NCI-H526 (cell line): ENCODE data around the gene IQCK.
"Not testable (repeated sequence)": the region's sequence is repeated elsewhere in the genome, so short reads cannot be mapped to it uniquely, and the experiment has no call there.

ENCODE experiments used
- DNase-seq, 2 experiments: peaks; one replicate each; lab custom pipeline; 2025; lab: John Stamatoyannopoulos, UW

The IQCK gene

DNA sequence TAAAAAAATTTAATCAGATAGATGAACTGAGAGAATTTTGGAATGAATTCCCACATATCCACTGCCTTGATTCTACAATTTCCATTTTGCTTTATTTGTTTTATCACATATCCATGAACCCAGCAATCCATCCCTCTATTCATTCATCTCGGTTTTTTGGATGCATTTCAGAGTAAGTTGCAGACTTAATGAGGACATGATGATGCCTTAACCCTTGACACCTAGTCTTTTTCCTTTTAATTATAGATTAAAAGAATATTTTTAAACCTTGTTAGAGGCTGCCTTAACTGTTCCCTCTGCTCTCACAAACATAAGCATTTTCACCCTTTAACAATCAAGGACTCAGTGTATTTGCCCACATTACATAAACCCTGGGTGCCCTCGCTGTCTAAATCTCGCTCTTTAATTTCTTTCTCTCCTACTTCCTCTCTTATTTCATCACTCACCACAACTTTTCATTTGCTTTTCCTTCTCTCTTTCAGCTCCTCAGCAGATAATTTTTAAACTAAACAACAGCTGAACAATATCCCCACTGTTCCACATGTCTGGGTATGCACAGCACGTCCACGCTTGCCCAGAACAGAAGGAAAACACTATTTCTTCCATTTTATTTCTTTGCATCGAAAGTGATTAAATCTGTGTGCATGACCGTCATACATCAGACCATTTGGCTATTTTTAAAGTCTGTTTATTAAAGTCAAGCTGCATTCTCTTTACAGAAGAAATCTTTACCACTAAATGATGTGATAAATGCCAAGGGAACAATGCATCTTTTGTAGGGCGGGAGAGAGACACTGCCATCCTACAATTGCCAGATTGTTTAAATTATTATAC is 39.9 kb downstream of the IQCK start:
- DNase-seq = peak; percentile 67 to 70

DNA sequence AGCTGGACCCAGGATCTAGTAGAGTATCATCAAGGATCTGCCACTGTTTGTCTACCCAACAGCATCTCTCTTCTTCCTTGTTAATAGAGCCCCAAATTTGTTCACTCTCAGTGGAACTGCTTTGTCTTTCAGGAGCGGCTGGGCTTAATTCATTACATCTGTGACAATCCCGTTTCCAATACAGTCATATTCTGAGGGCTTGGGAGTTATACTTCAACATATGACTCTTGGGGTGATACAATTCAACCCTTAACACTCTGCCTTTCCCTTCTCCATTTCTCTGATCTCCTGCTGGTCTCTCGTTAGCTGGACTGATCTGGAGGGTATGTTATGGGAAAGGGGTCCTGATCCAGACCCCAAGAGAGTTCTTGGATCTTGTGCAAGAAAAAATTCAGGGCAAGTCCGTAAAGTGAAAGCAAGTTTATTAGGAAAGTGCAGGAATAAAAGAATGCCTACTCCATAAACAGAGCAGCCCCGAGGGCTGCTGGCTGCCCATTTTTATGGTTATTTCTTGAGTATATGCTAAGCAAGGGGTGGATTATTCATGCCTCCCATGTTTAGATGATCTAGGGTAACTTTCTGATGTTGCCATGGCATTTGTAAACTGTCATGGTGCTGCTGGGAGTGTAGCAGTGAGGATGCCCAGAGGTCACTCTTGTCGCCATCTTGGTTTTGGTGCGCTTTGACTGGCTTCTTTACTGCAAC is 42.4 kb downstream of the IQCK start:
- no peak for DNase-seq

DNA sequence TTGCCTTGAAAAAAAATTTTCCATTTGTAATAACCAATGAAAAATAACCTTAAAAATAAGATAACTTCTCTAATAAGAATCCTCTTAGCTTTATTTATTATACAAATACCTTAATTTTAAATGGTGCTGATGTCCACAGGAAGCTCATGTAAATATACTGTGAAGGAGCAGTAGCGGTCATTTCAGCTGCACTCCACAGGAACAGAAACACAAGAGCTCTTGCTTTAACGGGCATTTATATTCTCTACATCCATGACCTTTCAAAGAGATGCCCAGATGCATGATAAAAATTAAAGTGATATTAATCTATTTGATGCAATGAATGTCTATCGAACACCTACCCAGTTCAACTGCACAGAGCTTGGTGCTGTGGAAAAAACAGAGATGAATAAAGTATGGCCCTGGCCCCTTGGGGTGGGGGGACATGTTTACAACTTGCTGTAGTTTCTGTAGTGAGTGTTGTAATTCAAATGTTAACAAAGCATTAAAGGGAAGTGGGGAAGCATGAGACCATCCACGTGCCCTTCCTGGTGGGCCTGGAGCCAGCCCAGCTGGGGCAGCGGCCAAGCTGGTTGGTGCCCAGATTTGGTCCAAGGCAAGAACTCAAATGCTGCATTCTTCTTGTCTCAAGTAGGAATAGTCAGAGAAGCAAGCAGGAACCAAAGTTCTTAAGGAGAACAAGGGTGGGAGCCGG is 47.9 kb downstream of the IQCK start:
- no peak for DNase-seq

DNA sequence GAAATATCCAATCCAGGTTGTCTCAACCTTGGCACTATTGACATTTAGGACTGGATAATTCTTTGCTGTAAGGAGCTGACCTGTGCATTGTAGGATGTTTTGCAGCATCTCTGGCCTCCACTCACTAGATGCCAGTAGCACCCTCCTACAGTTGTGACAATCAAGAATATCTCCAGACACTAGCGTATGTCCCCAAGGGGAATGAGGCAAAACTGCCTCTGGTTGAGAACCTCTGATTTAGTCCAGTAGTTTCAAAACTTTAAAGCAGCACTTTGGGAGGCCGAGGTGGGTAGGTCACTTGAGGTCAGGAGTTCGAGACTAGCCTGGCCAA is 48.4 kb downstream of the IQCK start:
- no peak for DNase-seq

DNA sequence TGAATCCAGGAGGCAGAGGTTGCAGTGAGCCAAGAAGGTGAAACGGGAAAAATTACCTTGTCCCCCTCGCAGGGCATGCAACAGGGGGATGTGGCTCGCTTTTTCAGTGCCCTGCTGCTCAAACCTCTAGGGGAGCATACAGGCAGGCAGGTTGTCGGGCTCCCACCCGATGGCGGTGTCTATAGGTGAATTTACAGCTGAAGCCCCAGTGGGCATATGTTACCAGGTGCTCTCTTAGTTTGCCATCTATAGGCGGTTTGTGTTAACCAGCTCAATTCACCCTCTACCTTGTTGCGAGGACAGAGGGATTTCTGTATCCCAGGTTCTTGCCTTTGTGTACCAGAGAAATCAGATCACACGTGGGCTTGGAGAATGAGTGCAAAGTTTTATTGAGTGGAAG is 48.9 kb downstream of the IQCK start:
- no peak for DNase-seq

DNA sequence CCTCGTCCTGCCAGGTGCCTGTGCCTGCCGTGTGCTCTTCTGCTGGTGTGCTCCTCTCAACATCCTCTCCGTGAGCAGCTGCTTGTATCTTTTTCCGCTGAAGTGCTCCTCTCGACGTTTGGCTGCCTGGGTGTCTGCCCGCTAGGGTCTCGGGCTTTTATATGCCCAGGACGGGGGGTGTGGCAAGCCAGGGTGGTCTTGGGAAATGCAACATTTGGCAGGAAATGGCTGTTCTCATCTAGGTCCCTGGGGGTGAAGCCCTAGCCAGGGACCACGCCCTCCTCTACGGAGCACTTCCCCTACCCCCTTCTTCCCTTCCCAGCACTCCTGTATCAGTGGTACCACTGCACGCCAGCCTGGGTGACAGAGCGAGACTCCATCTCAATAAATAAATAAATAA is 49.4 kb downstream of the IQCK start:
- DNase-seq = no peak

DNA sequence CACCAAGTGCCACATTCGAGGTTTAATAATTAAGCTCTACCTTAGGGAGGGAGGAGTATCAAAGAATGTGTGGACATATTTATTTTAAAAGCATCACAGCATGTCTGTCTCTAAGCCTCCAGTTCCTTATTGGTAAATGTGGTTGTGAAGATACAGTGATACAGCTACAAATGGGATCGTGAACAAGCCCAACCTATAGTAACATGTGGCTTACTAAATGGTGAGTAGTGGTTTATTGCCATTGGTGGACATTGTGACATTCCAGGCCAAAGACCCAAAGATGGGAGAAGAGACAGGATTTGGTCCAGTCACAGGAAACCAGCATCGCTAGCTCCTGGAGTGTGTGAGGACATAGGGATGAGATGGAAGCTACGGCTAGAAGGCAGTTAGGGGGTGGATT is 51.2 kb downstream of the IQCK start:
- no peak for DNase-seq

DNA sequence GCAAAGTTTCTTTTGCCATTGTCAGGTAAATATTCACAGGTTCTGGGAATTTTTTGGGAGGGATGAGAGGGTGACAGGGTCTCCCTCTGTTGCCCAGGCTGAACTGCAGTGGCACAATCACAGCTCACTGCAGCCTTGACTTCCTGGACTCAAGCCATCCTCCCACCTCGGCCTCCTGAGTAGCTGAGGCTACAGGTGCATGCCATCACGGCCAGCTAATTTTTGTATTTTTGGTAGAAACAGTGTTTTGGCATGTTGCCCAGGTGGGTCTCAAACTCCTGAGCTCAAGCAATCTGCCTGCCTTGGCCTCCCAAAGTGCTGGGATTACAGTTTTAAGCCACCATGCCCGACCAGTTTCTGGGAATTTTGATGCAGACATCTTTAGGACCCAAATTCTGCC is 53.0 kb downstream of the IQCK start:
- no peak for DNase-seq

DNA sequence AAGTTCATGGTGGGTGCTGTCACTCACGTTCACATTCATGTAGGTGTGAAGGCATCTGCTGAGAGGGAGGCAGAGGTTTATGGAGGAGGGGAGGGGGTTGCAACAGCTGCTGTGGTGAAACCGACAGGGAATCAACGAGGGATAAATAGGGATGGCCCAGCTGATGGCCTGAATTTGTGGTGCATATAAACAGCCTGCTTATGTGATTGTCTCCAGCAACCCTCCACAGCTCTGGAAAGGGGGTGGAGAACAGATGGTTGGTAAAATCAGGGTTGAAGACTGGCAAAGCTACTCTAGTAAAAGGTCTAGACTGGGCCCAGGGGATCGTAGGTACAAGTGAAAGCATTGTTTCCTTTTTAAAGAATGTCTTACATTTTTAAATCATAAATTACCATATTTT is 53.7 kb downstream of the IQCK start:
- DNase-seq = no peak

DNA sequence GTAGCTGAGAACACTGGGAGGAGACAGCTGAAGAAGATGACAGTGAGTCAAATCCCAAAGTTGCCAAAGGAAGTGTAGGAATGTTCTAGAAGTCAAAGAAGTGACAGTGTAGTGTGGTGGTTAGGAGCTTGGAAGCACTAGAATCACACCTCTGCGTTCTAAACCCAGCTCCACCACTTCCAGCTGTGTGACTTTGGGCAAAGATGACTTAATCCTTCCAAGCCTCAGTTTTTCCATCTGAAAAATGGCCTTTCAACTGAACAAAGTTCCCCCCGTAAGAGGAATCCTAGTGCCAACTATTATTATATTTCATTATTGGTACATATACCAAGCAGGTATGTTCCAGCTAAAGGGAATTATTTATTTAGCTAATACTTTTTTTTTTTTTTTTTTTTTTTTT is 56.0 kb downstream of the IQCK start:
- DNase-seq = no peak

DNA sequence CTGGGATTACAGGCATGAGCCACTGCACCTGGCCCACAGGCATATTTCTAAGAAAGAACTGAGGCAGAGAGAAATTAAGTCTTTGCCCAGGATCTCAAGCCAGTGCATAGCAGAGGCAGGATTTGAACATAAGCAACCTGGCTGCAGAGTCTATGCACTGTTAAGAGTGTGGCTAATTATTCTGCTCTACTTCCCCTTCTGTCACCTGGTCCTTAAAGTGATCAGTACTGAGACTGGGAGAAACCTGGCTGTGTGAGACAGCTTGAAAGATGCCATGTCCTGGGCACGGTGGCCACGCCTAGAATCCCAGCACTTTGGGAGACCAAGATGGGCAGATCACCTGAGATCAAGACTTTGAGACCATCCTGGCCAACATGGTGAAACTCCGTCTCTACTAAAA is 58.1 kb downstream of the IQCK start:
- no peak for DNase-seq

DNA sequence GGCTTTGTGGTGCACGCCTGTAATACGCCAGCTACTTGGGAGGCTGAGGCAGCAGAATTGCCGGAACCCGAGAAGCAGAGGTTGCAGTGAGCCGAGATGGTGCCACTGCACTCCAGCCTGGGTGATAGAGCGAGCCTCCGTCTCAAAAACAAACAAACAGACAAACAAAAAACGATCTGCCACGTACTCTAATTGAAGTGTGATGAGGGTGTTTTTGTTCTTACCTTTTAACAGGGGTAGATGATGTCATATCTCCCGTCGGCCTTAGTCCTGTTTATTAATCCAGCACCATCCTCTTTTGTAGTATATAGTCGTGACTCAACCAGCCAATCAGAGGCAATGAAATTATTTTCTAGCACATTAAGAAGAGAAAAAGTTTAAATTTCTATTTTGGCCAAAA is 58.5 kb downstream of the IQCK start:
- DNase-seq = no peak

DNA sequence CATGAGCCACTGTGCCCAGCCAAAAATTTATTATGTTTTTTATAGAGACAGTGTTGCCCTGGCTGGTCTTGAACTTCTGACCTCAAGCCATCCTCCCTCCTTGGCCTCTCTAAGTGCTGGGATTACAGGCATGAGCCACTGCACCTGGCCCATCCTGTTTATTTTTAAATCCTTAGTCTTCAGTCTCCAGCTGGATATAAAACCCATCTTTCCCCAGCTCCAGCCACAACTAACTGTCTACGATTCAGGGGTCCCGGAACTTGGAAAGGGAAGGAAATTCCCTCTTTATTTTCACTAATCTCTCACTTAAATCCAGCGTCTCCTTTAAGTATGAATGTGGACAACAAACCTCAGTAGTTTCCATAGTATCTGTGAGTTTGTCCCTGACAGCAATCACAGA is 62.2 kb downstream of the IQCK start:
- DNase-seq = no peak

DNA sequence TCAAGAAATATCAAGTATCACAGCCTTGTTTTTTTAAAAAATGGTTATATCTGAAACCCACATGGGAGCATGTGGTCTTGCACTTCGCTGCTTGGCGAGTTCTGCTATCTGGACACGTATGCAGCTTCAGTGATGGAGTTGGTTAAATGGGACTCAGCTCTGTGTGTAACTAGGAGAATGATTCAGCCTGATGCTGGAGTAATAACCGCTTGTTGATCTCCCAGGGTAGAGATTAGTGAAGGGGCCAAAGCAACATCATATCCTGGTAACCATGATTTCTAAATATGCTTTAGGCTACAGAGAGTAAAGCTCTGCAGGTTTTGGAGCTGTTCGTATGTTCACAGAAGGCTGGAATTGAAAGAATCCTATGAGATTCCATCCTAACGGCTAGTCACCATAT is 63.2 kb downstream of the IQCK start:
- no peak for DNase-seq

DNA sequence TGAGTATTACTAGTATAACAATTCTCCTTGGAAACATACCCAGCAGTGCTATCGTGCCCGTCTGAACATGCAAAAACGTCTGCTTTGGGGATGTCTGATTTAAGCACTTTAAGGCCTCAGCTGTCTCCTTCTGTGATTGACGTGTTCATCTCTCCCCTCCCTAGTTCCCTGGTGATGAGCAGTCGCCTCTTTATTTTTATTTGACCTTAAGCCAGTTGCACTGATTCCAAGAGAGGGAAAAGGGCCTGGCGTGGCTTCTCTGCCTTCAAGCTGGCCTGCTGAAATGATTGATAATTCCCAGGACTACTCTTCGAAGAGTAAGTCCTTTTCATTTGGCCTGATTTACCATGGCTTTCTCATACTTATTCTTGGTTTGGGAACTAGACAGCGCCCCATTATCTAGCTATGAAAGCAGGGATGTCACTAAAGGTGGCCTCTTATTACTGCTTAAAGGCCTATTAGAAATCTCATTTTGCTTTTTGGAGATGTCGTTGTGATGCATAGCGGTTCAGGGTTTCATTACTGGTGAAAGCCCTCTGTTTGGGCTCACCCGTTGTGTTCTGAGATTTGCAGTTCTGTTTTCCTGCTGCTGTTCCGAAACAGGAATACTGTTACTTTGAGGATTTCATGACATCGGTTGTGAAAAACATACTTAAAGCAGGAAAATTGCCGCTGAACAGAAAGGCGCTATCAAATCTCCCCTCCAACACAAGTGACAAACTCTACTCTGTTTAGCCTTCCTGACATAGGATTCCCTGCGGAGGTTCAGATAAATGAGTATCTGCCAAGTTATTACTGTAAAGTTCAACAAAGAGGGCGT is 65.5 kb downstream of the IQCK start:
- DNase-seq = no peak

DNA sequence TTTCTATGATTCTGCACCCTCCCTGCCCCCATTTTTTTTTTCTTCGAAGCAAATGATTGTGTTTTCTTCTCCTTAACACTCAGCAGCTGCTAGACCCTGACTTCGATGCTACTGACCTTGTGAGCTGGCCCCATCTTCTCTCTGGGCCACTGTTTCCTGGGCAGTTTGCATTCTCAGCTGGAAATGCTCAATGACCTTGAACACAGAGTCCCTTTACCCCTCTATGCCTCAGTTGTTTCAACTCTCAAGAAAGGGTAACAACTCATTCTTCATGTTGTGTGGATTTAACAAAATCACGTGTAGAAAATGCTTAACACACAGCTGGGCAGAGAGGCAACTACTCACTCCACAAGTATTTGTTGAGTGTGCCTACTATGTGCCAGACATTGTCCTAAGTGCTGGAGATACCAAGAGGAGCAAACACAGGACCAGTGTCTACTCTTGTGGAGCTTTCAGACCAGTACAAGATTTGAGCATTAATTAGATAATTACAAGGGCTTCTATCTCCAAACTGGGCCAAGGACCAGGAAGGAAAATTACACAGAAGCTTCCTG is 66.2 kb downstream of the IQCK start:
- DNase-seq = no peak

DNA sequence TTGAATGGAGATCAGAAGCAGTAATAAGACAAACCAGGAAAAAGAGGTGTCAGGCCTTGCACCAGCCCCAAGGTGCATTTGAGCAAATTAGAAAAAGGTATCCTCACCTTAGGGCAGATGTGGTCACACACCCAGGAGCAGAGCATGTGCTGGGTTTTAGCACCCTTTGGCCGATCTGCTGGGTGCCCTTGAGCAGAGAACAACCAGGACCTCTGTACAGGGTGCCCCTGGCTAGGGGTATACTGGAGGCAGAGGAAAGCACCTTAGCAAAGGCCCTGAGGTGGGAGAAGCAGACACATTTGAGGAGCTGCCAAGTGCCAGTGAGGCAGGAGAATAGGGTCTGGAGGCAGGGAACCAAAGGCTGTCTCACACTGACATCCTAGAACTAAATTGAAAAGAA is 67.0 kb downstream of the IQCK start:
- DNase-seq = no peak

DNA sequence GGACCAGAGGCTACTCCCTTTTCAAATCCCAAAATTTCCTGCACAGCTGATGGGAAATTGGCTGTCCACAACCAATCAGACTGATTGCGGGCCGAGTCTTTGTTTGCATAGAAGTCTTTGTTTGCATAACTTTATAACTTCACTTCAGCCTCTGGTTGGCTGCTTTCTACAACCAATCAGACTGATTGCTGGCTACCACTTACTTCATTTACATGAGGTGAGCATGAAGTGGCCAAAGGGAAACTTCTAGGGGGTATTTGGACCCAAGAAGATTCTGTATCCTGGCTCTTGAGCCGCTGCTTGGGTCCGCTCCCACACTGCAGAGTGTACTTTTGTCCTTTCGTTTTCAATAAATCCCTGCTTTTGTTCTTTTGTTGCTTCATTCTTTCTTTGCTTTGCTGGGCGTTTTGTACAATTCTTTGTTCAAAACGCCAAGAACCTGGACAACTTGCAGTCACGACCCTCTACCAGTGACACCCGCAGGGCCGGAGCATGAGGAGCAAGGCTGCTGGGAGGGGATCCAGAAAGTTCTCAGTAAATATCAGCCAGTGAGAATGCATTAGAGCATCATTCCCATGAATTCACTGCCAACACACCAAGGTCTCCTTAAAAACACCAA is 67.5 kb downstream of the IQCK start:
- DNase-seq = no peak

DNA sequence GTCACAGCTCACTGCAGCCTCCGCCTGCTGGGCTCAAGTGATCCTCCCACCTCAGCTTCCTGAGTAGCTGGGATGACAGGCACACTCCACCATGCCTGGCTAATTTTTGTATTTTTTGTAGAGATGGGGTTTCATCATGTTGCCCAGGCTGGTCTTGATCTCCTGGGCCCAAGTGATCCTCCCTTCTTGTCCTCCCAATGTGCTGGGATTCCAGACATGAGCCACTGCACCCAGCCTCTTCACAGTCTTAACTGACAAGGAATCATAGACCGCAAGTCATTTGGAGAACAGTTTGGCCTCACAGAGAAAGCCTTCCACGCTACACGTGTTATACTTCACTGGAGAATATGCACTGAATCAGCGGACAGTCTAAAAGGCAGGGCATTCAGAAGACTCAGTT is 83.3 kb downstream of the IQCK start:
- DNase-seq = not testable (repeated sequence)

DNA sequence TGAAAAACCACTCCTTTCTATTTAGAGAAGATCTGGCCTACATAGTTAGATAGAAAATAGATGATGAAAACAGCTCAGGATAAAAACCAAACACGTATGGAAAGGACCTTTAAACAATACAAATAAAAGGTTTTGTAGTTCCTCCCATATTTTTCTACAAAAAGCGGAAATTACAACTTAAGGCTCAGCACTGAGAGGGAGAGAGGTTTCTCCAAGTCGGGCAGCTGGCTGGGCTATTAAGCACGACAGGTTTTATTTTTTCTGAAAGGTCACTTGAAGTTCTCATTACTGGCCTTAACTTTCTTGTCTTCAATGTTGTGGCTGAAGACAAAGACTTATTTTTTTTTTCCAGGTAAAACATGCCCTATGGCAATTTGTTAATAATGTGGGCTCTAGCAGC is 83.8 kb downstream of the IQCK start:
- DNase-seq = not testable (repeated sequence)

DNA sequence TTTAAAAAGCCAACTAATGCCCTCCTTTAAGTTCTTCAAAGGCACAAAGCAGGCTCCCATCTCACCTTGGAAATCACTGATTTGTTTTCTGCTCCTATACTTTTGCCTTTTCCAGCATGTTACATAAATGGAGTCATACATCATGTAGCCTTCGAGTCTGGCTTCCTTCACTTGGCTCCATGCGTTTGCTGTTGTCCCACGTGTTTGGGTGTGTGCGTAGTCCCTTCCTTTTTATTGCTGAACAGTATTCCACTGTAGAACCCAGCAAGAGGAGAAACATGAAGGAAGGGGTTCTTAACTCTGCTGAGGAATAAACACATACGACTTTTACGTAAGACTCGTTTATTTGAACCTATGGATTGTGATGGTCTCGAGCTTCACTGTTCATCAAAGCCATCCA is 84.5 kb downstream of the IQCK start:
- DNase-seq = no peak
